Measurements from ENCODE around the gene ODC1.

The ODC1 gene

GRCh38 chr2:10392100-10392499 lies 56.0 kb downstream of the ODC1 start:
- H3K4me3 ChIP-seq (ENCODE audit: low read length): no peak overlapping the region
- DNase-seq (ENCODE audit: low read depth, low spot score): no peak
- no peaks in the 10 kb centered on the region for H3K9me3 ChIP-seq (ENCODE audit: control insufficient read depth, insufficient read depth, low read length)
- H3K27me3 ChIP-seq (ENCODE audit: control insufficient read depth, insufficient read depth, low read length): no peaks in the 10 kb centered on the region
- H3K27ac ChIP-seq (ENCODE audit: low read length): no peak overlapping the region
- H3K4me1 ChIP-seq (ENCODE audit: control insufficient read depth, insufficient read depth, low read length): peaks cover 7% of the 10 kb centered on the region
- H3K36me3 ChIP-seq (ENCODE audit: control insufficient read depth, insufficient read depth, low read length): no peaks in the 10 kb centered on the region
- no CpG with 5 or more reads among the region's 5 CpGs for WGBS (ENCODE audit: insufficient coverage, insufficient read length)

DNA sequence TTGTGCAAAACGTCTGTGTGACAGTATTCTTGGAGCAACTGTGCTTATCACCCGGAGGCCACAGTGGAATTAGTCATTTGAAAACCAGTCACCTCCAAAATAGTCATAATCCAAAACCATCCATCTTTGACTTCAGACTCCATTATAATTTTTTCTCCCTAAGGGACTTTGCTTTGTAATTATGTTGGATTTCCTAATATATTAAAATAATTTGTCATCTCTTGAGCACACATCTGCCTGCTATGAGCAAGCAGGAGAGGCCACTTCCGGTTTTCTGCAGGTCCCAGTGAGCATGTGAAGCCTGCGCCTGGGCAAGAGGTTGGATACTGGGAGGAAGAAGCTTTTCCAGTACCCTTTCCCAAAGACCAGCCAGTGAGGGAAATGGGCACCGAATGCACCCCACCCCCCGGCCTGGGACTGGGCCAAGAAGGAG lies 57.7 kb downstream of the ODC1 start:
- Histone ChIP-seq H3K9me3 (ENCODE audit: control insufficient read depth, insufficient read depth, low read length) (no peaks in the 10 kb centered on the region), H3K27me3 (ENCODE audit: control insufficient read depth, insufficient read depth, low read length) (no peaks in the 10 kb centered on the region), H3K4me1 (ENCODE audit: control insufficient read depth, insufficient read depth, low read length) (peaks cover 4% of the 10 kb centered on the region), H3K36me3 (ENCODE audit: control insufficient read depth, insufficient read depth, low read length) (no peaks in the 10 kb centered on the region), H3K27ac (ENCODE audit: low read length) (no peak overlapping the region), H3K4me3 (ENCODE audit: low read length) (no peak overlapping the region)
- no peak for DNase-seq (ENCODE audit: low read depth, low spot score)
- no CpG with 5 or more reads among the region's 6 CpGs for WGBS (ENCODE audit: insufficient coverage, insufficient read length)
